ENCODE results near the gene ZBTB46.

- TF ChIP-seq CTCF (conservative IDR thresholded peaks at IDR 0.05 in 1 of 2, IDR thresholded peaks at IDR 0.05 in 1 of 2; ENCODE audit: low read depth in 1 of 2, low read length in 2 of 2) (no peak), EZH2 (IDR thresholded peaks at IDR 0.05; ENCODE audit: low read length, missing control alignments) (no peak)
These were observed 86.9 kb downstream of the ZBTB46 start for GRCh38 chr20:63744158-63744557.
